ENCODE measurements around the gene FGGY. TPM values are rescaled to one million over a fixed set of nuclear protein-coding genes. Genes with fewer than 3 reads are reported as not detected.

The FGGY gene
- total RNA-seq, 1 donor from 2014 or later = 16.4 TPM

DNA sequence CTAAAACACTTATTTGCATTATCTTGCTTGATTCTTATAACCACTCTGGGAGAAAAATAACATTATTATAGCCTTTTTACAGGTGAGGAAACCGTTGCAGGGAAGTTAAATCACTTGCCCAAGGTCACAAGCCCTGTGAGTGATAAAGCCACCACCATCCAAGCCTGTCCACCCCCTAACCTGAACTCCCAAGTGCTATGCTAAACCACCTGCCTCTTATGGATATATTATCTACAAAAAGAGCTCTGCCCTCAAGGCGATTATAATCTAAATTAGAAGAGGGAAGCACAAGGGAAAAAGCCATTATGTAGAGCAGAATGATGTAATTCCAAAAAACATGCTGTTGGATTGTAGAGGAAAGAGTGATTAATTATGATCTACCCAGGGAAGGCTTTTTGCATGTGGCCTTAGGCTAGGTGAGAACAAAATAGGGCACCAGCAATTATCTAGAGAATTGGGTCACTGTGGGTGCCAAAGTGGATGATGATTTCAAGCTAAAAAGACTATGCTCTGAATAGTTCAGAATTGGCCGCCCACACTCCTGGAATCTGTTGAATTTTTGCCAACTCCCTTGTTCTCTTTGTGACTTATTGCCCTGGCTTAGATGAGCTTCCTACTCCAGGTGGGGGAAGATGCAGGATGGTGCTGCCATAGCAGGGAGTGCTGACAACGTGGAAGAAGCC is 205.3 kb downstream of the FGGY start:
- Mint-ChIP-seq H3K4me1 (peaks cover 7% of the 10 kb centered on the region), H3K9me3 (no peaks in the 10 kb centered on the region), H3K36me3 (ENCODE audit: low read depth) (no peaks in the 10 kb centered on the region), H3K4me3 (no peak overlapping the region), H3K27ac (ENCODE audit: unreplicated experiment) (no peak overlapping the region), H3K27me3 (ENCODE audit: low read depth) (no peaks in the 10 kb centered on the region)
- DNase-seq (ENCODE audit: low read depth, low spot score) = no peak
- TF ChIP-seq, protein P1, sequence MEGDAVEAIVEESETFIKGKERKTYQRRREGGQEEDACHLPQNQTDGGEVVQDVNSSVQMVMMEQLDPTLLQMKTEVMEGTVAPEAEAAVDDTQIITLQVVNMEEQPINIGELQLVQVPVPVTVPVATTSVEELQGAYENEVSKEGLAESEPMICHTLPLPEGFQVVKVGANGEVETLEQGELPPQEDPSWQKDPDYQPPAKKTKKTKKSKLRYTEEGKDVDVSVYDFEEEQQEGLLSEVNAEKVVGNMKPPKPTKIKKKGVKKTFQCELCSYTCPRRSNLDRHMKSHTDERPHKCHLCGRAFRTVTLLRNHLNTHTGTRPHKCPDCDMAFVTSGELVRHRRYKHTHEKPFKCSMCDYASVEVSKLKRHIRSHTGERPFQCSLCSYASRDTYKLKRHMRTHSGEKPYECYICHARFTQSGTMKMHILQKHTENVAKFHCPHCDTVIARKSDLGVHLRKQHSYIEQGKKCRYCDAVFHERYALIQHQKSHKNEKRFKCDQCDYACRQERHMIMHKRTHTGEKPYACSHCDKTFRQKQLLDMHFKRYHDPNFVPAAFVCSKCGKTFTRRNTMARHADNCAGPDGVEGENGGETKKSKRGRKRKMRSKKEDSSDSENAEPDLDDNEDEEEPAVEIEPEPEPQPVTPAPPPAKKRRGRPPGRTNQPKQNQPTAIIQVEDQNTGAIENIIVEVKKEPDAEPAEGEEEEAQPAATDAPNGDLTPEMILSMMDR (conservative IDR thresholded peaks at IDR 0.05) = no peak

DNA sequence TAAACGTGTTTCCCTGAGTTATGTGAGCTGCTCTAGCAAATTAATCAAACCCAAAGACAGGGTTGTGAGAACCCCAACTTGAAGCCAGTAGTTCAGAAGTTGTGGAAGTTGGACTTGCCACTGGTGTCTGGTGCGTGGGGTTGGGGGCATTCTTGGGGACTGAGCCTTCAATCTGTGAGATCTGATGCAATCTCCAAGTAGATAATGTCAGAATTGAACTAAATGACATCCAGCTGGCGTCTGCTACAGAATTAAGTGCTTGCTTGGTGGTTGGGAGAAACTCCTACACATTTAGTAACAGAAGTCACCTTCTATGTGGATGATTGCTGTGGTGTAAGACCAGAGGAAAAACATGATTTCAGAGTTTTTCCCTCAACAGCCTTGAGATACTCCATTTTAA is 207.4 kb downstream of the FGGY start:
- H3K27ac Mint-ChIP-seq (ENCODE audit: unreplicated experiment) = no peak overlapping the region
- TF ChIP-seq, protein P1 (conservative IDR thresholded peaks at IDR 0.05) = no peak
- DNase-seq (ENCODE audit: low read depth, low spot score) = no peak
- peaks cover 7% of the 10 kb centered on the region for H3K4me1 Mint-ChIP-seq
- H3K4me3 Mint-ChIP-seq = no peak overlapping the region
- H3K27me3 Mint-ChIP-seq (ENCODE audit: low read depth) = no peaks in the 10 kb centered on the region
- no peaks in the 10 kb centered on the region for H3K9me3 Mint-ChIP-seq
- H3K36me3 Mint-ChIP-seq (ENCODE audit: low read depth) = no peaks in the 10 kb centered on the region

DNA sequence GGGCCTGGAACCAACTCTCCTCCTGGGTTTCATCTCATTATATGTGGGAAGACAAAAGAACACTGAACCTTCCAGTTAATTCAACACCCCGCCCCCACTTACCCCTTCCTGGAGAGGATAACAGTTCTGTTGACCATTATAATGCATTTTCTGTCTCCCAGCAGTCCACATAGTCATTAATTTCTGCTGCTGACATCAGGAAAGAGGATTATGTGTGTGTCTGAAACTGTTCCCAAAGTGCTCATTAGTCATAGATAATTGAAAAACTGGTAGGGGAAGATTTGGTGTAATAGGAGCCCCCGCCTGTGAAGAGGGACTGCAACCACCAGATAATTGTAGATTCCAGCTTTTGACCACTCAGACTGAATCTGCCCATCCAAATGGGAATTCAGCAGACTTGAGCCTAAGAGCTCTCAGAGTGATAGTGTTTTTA is 208.7 kb downstream of the FGGY start:
- no peaks in the 10 kb centered on the region for H3K4me1 Mint-ChIP-seq
- TF ChIP-seq, protein P1 (conservative IDR thresholded peaks at IDR 0.05) = no peak
- H3K9me3 Mint-ChIP-seq = no peaks in the 10 kb centered on the region
- H3K27ac Mint-ChIP-seq (ENCODE audit: unreplicated experiment) = no peak overlapping the region
- H3K36me3 Mint-ChIP-seq (ENCODE audit: low read depth) = no peaks in the 10 kb centered on the region
- DNase-seq (ENCODE audit: low read depth, low spot score) = no peak
- H3K4me3 Mint-ChIP-seq = no peak overlapping the region
- H3K27me3 Mint-ChIP-seq (ENCODE audit: low read depth) = no peaks in the 10 kb centered on the region

DNA sequence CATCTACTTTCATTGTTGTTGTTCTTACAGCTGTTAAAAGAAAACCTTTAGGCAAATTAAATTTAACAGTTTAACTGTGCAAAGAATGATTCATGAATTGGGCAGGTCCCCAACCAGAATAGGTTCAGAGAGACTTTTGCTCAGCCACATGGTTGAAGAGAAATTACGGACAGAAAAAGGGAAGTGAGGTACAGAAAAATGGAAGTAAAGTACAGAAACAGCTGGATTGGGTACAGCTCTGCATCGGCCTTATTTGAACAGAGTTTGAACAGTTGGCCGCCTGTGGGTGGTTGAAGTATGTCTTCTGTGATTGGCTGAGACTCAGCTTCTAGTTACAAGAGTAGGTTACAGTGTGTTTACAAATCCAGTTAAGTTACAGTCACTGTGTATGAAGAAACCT is 210.1 kb downstream of the FGGY start:
- no peaks in the 10 kb centered on the region for H3K27me3 Mint-ChIP-seq (ENCODE audit: low read depth)
- no peaks in the 10 kb centered on the region for H3K9me3 Mint-ChIP-seq
- TF ChIP-seq, protein P1 (conservative IDR thresholded peaks at IDR 0.05) = no peak
- no peaks in the 10 kb centered on the region for H3K36me3 Mint-ChIP-seq (ENCODE audit: low read depth)
- DNase-seq (ENCODE audit: low read depth, low spot score) = no peak
- no peak overlapping the region for H3K27ac Mint-ChIP-seq (ENCODE audit: unreplicated experiment)
- peaks cover 8% of the 10 kb centered on the region for H3K4me1 Mint-ChIP-seq
- no peak overlapping the region for H3K4me3 Mint-ChIP-seq

DNA sequence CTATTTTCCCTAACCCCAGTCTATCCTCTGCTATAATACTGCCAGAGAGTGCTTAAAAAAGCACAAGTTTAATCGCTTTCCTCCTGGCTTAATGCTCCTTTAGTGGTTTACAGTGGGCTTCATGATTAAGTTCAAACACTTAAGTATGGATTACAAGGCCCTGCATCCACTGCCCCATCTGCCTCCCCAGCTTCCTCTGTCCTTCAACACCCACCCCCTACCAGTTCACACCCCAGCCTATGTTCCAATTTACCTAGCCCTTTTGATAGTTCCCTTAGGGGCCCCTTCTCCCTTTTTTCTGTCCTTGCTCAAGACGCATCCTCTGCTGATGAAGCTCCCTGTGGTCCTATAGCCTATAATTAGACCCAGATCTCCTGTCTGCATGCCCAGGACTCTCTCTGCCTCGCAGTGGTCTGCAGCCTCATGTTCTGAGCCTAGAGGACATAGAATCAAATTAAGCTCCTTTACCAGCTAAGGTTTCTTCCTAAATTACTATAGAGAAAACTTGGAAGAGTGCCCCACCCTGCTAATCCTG is 212.5 kb downstream of the FGGY start:
- TF ChIP-seq, protein P1 (conservative IDR thresholded peaks at IDR 0.05) = no peak
- H3K27me3 Mint-ChIP-seq (ENCODE audit: low read depth) = no peaks in the 10 kb centered on the region

More for the DNA sequence above, 212.5 kb downstream of the FGGY start:
- Mint-ChIP-seq H3K27ac (ENCODE audit: unreplicated experiment) (no peak overlapping the region), H3K4me3 (no peak overlapping the region), H3K36me3 (ENCODE audit: low read depth) (no peaks in the 10 kb centered on the region), H3K9me3 (no peaks in the 10 kb centered on the region), H3K4me1 (peaks cover 8% of the 10 kb centered on the region)
- no peak for DNase-seq (ENCODE audit: low read depth, low spot score)

Measured in neural crest cell (in vitro differentiated cells).